Vagina (tissue), 2 donors: ENCODE data around the gene TPM4. TPM values are rescaled to one million over a fixed set of nuclear protein-coding genes. Genes with fewer than 3 reads are reported as not detected.

Source experiments
- DNase-seq, 2 donors: peaks; one replicate each; pipeline ENCODE4 v3.0.0-alpha.2; 2017; ENCODE audit errors: extremely low spot score in 2 of 2
- H3K27ac ChIP-seq: fragments of 200-600 bp; sonication (generic); one replicate; pipeline ENCODE4 v1.5.1; 2019
- H3K27me3 ChIP-seq: fragments of 200-600 bp; sonication (generic); one replicate; pipeline ENCODE4 v1.5.1; 2019
- H3K36me3 ChIP-seq, 2 donors: fragments of 200-600 bp; sonication (generic); one replicate each; pipeline ENCODE4 v1.5.1; 2017 to 2019
- H3K4me1 ChIP-seq: fragments of 200-600 bp; sonication (generic); one replicate; pipeline ENCODE4 v1.5.1; 2019
- H3K4me3 ChIP-seq, 2 donors: fragments of 200-600 bp; sonication (generic); 1 replicate in 1 of 2; 2 replicates in 1 of 2; pipeline ENCODE4 v1.5.1; 2016 to 2019
- H3K9me3 ChIP-seq: fragments of 200-600 bp; sonication (generic); one replicate; pipeline ENCODE4 v1.5.1; 2019
- POLR2A ChIP-seq, 2 donors: fragments of 450-650 bp; IDR thresholded peaks; one replicate each; pipeline ENCODE4 v1.6.1; 2017; ENCODE audit warnings: antibody characterized with exemption in 2 of 2, mild to moderate bottlenecking in 2 of 2, moderate library complexity in 2 of 2
- POLR2AphosphoS5 ChIP-seq, 2 donors: sonication (generic); formaldehyde crosslinking; IDR thresholded peaks; one replicate each; pipeline ENCODE4 v1.9.0; 2017; ENCODE audit warnings: antibody characterized with exemption in 2 of 2, mild to moderate bottlenecking in 2 of 2, low read depth in 1 of 2; ENCODE audit not compliant: insufficient read depth in 1 of 2
- intact Hi-C: fragments of 100-400 bp; cut with DNase I; formaldehyde crosslinking; loops from one replicate; pipeline ENCODE4 v1.15.1; 2023
- total RNA-seq: library from RNA; depleted of rRNA; stranded (reverse); fragments of >200 nt; gene quantifications from one replicate; pipeline ENCODE4 v1.2.3, GENCODE V29; 2016
- TF ChIP-seq, protein P1 (sequence below), 3 experiments: fragments of 450-650 bp in 2 of 3; fragments of 200-600 bp in 1 of 3; sonication (generic) in 1 of 3; IDR thresholded peaks; one replicate each; pipeline ENCODE4 v1.5.1; 2017 to 2019; ENCODE audit warnings: antibody characterized with exemption in 3 of 3, mild to moderate bottlenecking in 2 of 3, moderate library complexity in 2 of 3

Gene TPM4
- total RNA-seq, 1 donor from 2014 or later: 409 TPM

DNA sequence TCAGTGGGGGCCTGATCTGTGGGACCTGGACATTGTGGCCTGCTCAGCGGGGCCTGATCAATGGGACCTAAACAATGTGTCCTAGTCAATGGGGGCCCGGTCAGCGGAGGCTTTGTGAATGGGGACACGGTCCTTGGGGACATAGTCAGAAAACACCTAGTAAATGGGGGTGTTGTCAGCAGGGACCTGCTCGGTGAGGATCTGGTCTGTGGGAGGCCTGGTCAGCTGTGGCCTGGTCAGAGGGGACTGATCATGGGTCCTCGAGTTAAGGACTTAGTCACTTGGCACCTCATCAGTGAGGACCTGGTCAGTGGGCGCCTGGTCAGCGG lies 44.5 kb upstream of the TPM4 start:
- H3K9me3 ChIP-seq: no peaks in the 10 kb centered on the region
- no peak overlapping the region for H3K27ac ChIP-seq
- H3K36me3 ChIP-seq: no peaks in the 10 kb centered on the region
- TF ChIP-seq POLR2AphosphoS5 (IDR thresholded peaks at IDR 0.05; ENCODE audit: insufficient read depth in 1 of 2, low read depth in 1 of 2): no peak
- no peak for TF ChIP-seq POLR2A (IDR thresholded peaks at IDR 0.05)
- TF ChIP-seq, protein P1, sequence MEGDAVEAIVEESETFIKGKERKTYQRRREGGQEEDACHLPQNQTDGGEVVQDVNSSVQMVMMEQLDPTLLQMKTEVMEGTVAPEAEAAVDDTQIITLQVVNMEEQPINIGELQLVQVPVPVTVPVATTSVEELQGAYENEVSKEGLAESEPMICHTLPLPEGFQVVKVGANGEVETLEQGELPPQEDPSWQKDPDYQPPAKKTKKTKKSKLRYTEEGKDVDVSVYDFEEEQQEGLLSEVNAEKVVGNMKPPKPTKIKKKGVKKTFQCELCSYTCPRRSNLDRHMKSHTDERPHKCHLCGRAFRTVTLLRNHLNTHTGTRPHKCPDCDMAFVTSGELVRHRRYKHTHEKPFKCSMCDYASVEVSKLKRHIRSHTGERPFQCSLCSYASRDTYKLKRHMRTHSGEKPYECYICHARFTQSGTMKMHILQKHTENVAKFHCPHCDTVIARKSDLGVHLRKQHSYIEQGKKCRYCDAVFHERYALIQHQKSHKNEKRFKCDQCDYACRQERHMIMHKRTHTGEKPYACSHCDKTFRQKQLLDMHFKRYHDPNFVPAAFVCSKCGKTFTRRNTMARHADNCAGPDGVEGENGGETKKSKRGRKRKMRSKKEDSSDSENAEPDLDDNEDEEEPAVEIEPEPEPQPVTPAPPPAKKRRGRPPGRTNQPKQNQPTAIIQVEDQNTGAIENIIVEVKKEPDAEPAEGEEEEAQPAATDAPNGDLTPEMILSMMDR (IDR thresholded peaks at IDR 0.05): no peak
- H3K4me1 ChIP-seq: no peaks in the 10 kb centered on the region
- intact Hi-C loops: no loop called here
- no peak for DNase-seq
- H3K4me3 ChIP-seq: no peak overlapping the region
- no peaks in the 10 kb centered on the region for H3K27me3 ChIP-seq

DNA sequence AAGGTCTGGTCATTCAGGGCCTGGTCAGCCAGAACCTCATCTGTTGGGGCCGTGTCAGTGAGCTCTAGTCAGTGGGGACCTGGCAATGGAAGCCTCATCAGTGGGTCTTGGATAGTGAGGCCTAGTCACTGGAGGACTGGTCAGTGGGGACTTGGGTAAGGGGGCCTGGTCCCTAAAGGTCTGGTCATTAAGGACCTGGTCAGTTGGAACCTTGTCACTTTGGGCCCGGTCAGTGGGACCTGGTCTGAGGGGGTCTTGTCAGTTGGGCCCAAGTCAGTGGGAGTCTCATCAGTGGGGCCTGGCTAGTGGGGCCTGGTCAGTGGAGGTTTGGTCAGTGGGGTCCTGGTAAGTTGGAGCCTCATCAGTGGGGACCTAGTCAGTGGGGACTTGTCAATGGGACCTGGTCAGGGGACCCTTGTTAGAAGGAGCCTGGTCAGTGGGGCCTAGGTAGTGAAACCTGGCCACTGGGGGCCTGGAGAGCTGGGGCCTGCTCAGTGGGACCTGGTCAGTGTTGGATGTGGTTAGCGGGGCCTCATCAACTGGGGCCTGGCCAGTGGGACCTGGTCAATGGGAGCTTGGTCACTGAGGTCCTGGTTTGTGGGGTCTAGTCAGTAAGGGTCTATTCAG lies 43.7 kb upstream of the TPM4 start:
- Histone ChIP-seq H3K27ac (no peak overlapping the region), H3K36me3 (no peaks in the 10 kb centered on the region), H3K27me3 (no peaks in the 10 kb centered on the region), H3K4me1 (no peaks in the 10 kb centered on the region), H3K4me3 (no peak overlapping the region), H3K9me3 (no peaks in the 10 kb centered on the region)
- TF ChIP-seq, protein P1 (IDR thresholded peaks at IDR 0.05): no peak
- TF ChIP-seq POLR2AphosphoS5 (IDR thresholded peaks at IDR 0.05; ENCODE audit: insufficient read depth in 1 of 2, low read depth in 1 of 2): no peak
- no peak for TF ChIP-seq POLR2A (IDR thresholded peaks at IDR 0.05)
- DNase-seq: no peak
- intact Hi-C loops: no loop called here

DNA sequence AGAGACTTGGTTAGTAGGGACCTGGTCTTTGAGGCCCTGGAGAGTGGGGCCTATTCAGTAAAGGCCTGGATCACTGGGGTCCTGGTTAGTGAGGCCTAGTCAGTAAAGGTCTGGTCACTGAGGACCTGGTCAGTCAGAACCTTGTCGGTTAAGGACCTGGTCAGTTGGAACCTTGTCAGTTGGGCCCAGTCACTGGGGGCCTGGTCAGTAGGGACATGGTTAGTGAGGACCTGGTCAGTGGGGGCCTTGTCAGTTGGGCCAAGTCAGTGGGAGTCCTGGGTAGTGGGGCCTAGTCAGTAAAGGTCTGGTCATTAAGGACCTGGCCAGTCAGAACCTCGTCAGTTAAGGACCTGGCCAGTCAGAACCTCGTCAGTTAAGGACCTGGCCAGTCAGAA lies 43.2 kb upstream of the TPM4 start:
- no peaks in the 10 kb centered on the region for H3K4me1 ChIP-seq
- H3K27ac ChIP-seq: no peak overlapping the region
- H3K27me3 ChIP-seq: no peaks in the 10 kb centered on the region
- intact Hi-C loops: no loop called here
- no peak for DNase-seq
- no peaks in the 10 kb centered on the region for H3K9me3 ChIP-seq
- no peak overlapping the region for H3K4me3 ChIP-seq
- TF ChIP-seq POLR2A (IDR thresholded peaks at IDR 0.05): no peak
- TF ChIP-seq POLR2AphosphoS5 (IDR thresholded peaks at IDR 0.05; ENCODE audit: insufficient read depth in 1 of 2, low read depth in 1 of 2): no peak
- TF ChIP-seq, protein P1 (IDR thresholded peaks at IDR 0.05): no peak
- H3K36me3 ChIP-seq: no peaks in the 10 kb centered on the region

DNA sequence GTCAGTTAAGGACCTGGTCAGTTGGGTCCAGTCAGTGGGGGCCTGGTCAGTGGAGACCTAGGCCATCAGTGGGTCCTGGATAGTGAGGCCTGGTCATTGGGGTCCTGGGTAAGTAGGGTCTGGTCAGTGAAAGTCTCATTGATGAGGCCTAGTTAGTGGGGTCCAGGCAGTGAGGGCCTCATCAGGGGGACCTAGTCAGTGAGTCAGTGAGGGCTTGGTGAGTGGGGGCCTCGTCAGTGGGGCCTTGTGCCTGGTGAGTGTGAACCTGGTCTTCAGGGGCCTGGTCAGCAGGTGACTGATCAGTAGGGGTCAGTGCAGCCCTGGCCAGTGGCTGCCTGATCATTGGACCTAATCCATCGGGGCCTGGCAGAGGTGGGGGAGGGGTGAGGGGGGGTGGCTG lies 42.6 kb upstream of the TPM4 start:
- TF ChIP-seq, protein P1 (IDR thresholded peaks at IDR 0.05): no peak
- TF ChIP-seq POLR2AphosphoS5 (IDR thresholded peaks at IDR 0.05; ENCODE audit: insufficient read depth in 1 of 2, low read depth in 1 of 2) (no peak), POLR2A (IDR thresholded peaks at IDR 0.05) (no peak)
- DNase-seq: no peak
- Histone ChIP-seq H3K4me3 (no peak overlapping the region), H3K27me3 (no peaks in the 10 kb centered on the region), H3K36me3 (no peaks in the 10 kb centered on the region), H3K9me3 (no peaks in the 10 kb centered on the region), H3K27ac (no peak overlapping the region), H3K4me1 (no peaks in the 10 kb centered on the region)
- intact Hi-C loops: no loop called here

DNA sequence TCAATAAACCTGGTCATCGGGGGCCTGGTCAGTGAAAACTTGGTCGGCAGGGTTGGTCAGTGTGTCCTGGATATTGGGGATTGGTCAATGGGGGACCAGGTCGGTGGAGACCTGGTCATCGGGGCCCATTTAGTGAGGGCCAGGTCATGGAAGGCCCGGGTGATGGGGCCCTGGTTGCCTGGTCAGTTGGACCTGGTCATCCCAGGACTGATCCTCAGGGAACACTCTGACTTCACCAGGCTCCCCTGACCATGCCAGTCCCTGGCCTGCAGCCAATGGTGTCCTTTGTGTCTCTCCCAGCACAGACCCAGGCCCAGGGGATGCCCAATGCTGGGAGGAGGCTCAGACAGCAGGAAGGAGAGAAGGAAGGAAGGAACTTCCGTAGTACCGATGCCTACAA lies 42.1 kb upstream of the TPM4 start:
- Histone ChIP-seq H3K9me3 (no peaks in the 10 kb centered on the region), H3K4me1 (no peaks in the 10 kb centered on the region), H3K36me3 (no peaks in the 10 kb centered on the region), H3K27me3 (no peaks in the 10 kb centered on the region), H3K4me3 (no peak overlapping the region), H3K27ac (no peak overlapping the region)
- DNase-seq: no peak
- intact Hi-C loops: no loop called here
- TF ChIP-seq POLR2A (IDR thresholded peaks at IDR 0.05): no peak
- TF ChIP-seq POLR2AphosphoS5 (IDR thresholded peaks at IDR 0.05; ENCODE audit: insufficient read depth in 1 of 2, low read depth in 1 of 2): no peak
- TF ChIP-seq, protein P1 (IDR thresholded peaks at IDR 0.05): no peak
